Stimulated activated CD8-positive, alpha-beta memory T cell treated with anti-CD3 and anti-CD28 coated beads, Interleukin-4, amount 100 ng/mL, for 1 hour (primary cell): ENCODE data around the gene MTA1.

Experiments used
- DNase-seq, 2 donors: peaks; one replicate each; pipeline ENCODE4 v3.0.0-alpha.2; 2020; ENCODE audit warnings: low read depth in 2 of 2, low spot score in 1 of 2

The MTA1 gene

DNA sequence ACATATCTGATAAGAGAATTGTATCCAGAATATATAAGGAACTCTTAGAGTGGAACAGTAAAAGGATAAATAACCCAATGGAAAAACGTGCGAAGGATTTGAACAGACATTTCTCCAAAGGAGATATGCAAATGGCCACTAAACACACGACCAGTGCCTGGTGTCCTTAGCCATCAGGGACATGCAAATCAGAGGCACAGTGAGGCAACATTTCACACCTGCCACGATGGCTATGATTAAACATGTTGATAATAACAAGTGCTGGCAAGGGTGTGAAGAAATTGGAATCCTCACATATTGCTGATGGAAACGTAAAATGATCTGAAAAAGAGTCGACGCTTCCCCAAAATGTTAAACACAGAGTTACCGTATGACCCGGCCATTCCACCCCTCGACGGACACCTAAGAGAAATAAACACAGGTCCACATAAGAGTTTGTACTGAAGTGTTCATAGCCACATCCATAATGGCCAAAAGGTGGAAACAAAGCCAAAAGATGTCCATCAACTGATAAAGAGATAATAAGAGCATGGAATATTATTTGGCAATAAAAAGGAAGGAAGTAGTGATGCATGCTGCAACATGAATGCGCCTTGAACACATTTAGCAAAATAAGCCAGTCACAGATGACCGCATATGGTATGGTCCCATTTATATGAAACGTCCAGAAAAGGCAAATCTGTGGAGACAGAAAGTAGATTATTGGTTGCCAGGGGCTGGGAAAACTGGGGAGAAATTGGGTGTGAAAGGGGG lies 100.5 kb downstream of the MTA1 start:
- no peak for DNase-seq
